ENCODE measurements around the gene CTAGE4. TPM values are rescaled to one million over a fixed set of nuclear protein-coding genes. Genes with fewer than 3 reads are reported as not detected.

The CTAGE4 gene
- total RNA-seq, 1 experiment from 2014 or later: 6.0 TPM

- Histone ChIP-seq H3K4me1 (ENCODE audit: control insufficient read depth in 1 of 2, insufficient read depth in 2 of 2, low read length in 2 of 2) (no peaks in the 10 kb centered on the region), H3K27me3 (ENCODE audit: insufficient read depth, low read length) (no peaks in the 10 kb centered on the region), H3K27ac (ENCODE audit: low read depth, low read length) (no peak overlapping the region), H3K4me3 (replicated peaks in 1 of 2; ENCODE audit: low read depth in 1 of 2, low read length in 2 of 2) (no peak overlapping the region), H4K20me1 (ENCODE audit: insufficient read depth) (no peaks in the 10 kb centered on the region), H3K9ac (ENCODE audit: low read length) (no peak overlapping the region), H3K79me2 (ENCODE audit: insufficient read depth, low read length) (no peaks in the 10 kb centered on the region), H3K9me3 (ENCODE audit: control insufficient read depth in 1 of 2, insufficient read depth in 1 of 2, low read depth in 1 of 2, low read length in 2 of 2) (peaks cover 0 to 3% of the 10 kb centered on the region in 2 experiments; a peak in 3 of 4 replicates), H3K36me3 (ENCODE audit: control insufficient read depth in 1 of 2, insufficient read depth in 2 of 2, low read length in 2 of 2) (no peaks in the 10 kb centered on the region), H3K9me2 (ENCODE audit: insufficient read depth) (no peaks in the 10 kb centered on the region), H2AFZ (ENCODE audit: low read depth, low read length, poor library complexity, severe bottlenecking) (no peak overlapping the region), H3K4me2 (ENCODE audit: low read length) (no peak overlapping the region)
- intact Hi-C loops (cut with micrococcal nuclease): no loop called here
- ChIA-PET POLR2A (no interaction called here), CTCF (no interaction called here), RAD21 (ENCODE audit: low non-redundant PET in 1 of 2, low total read pairs in 2 of 2, uncharacterized antibody in 2 of 2, unreplicated experiment in 2 of 2) (no interaction called here)
- BruUV-seq (replicated peaks): no TSS peak
- DNase-seq (ENCODE audit: low read depth, low spot score) (no peak), ATAC-seq (no peak)
- no peak for TF ChIP-seq RAD21 (IDR thresholded peaks at IDR 0.05; ENCODE audit: low read depth)
- no peak for TF ChIP-seq POLR2A (IDR thresholded peaks at IDR 0.05; ENCODE audit: borderline replicate concordance, extremely low read depth, insufficient read depth, insufficient read length)
- TF ChIP-seq CBX3 (IDR thresholded peaks at IDR 0.05; ENCODE audit: low read depth): no peak
- TF ChIP-seq ELF1 (IDR thresholded peaks at IDR 0.05; ENCODE audit: borderline replicate concordance, low read depth): no peak
- TF ChIP-seq CEBPB (IDR thresholded peaks at IDR 0.05; ENCODE audit: low read depth): no peak
- no peak for TF ChIP-seq ATF3 (IDR thresholded peaks at IDR 0.05)
- TF ChIP-seq REST (IDR thresholded peaks at IDR 0.05; ENCODE audit: low read depth): no peak
- TF ChIP-seq JUND (IDR thresholded peaks at IDR 0.05): no peak
- no peak for TF ChIP-seq MAX (IDR thresholded peaks at IDR 0.05)
- TF ChIP-seq SP1 (IDR thresholded peaks at IDR 0.05; ENCODE audit: low read depth): no peak
- TF ChIP-seq FOSL1 (IDR thresholded peaks at IDR 0.05; ENCODE audit: low read depth): no peak
Observed at GRCh38 chr7:144144426-144144825, 38.8 kb upstream of the CTAGE4 start.
